ENCODE data around the gene TSTD1. TPM values are rescaled to one million over a fixed set of nuclear protein-coding genes. Genes with fewer than 3 reads are reported as not detected.
"Not testable (repeated sequence)": the region's sequence is repeated elsewhere in the genome, so short reads cannot be mapped to it uniquely, and the experiment has no call there.

Gene TSTD1
- total RNA-seq, 2 experiments from 2014 or later, result 70.2 to 77.7 TPM

GRCh38 chr1:161066694-161067093, 27.9 kb upstream of the TSTD1 start:
- ChIA-PET CTCF (interaction anchor here (0.7 to 1.8 kb wide), 3 partner anchors 24 to 99 kb away, joined by 4 to 6 read pairs (median 6); partner anchors contain the start of gene PPOX), POLR2A (interaction anchor here (0.6 to 2.1 kb wide), 5 partner anchors 21 to 50 kb away, joined by 3 to 10 read pairs (median 3); partner anchors contain the start of gene USF1)
- Mint-ChIP-seq H3K4me3 (peak overlapping the region; percentile 97), H3K4me1 (ENCODE audit: low read depth) (peaks cover 61% of the 10 kb centered on the region), H3K27ac (peak overlapping the region; percentile 99), H3K36me3 (peaks cover 43% of the 10 kb centered on the region), H3K9me3 (peaks cover 2% of the 10 kb centered on the region), H3K27me3 (no peaks in the 10 kb centered on the region)
- intact Hi-C loops (cut with micrococcal nuclease), result loop anchor here (5.0 kb wide), 1 partner anchor 101 kb away; the partner anchor contains the start of gene PPOX
- peak; percentile 53 for DNase-seq

GRCh38 chr1:161065681-161066080, 26.9 kb upstream of the TSTD1 start:
- H3K4me3 Mint-ChIP-seq, H3K27me3 Mint-ChIP-seq, H3K9me3 Mint-ChIP-seq, DNase-seq: not testable (repeated sequence)
- intact Hi-C loops (cut with micrococcal nuclease), result loop anchor here (5.0 kb wide), 1 partner anchor 102 kb away; the partner anchor contains the start of gene PPOX
- H3K27ac Mint-ChIP-seq, result peak overlapping the region; percentile 76
- peaks cover 49% of the 10 kb centered on the region for H3K36me3 Mint-ChIP-seq
- CTCF ChIA-PET, result interaction anchor here (0.7 to 1.8 kb wide), 5 partner anchors 20 to 339 kb away, joined by 3 to 6 read pairs (median 4); partner anchors contain the start of genes KLHDC9, PPOX and USF1
- POLR2A ChIA-PET, result interaction anchor here (1.1 to 2.1 kb wide), 3 partner anchors 20 to 45 kb away, joined by 3 to 10 read pairs (median 4); partner anchors contain the start of genes F11R and USF1
- peaks cover 59% of the 10 kb centered on the region for H3K4me1 Mint-ChIP-seq (ENCODE audit: low read depth)

- Mint-ChIP-seq H3K4me3 (peak overlapping the region; percentile 31), H3K4me1 (ENCODE audit: low read depth) (peaks cover 66% of the 10 kb centered on the region), H3K27ac (peak overlapping the region; percentile 71), H3K36me3 (peaks cover 54% of the 10 kb centered on the region)
- not testable (repeated sequence) for H3K9me3 Mint-ChIP-seq, H3K27me3 Mint-ChIP-seq, DNase-seq
- intact Hi-C loops (cut with micrococcal nuclease), result loop anchor here (5.0 kb wide), 1 partner anchor 33 kb away; the partner anchor contains the start of gene KLHDC9
- POLR2A ChIA-PET, result interaction anchor here (1.0 kb wide), 1 partner anchor 18 kb away, joined by 6 read pairs; the partner anchor contains the start of gene USF1
- CTCF ChIA-PET, result interaction anchor here (0.7 kb wide), 1 partner anchor 39 kb away, joined by 4 read pairs; no protein-coding TSS in a partner anchor
Observed at GRCh38 chr1:161063936-161064335, 25.2 kb upstream of the TSTD1 start.

- intact Hi-C loops (cut with micrococcal nuclease), result loop anchor here (5.0 kb wide), 1 partner anchor 36 kb away; the partner anchor contains the start of gene KLHDC9
- H3K4me1 Mint-ChIP-seq (ENCODE audit: low read depth), result peaks cover 55% of the 10 kb centered on the region
- ChIA-PET CTCF (interaction anchor here (1.0 to 2.2 kb wide), 3 partner anchors 9 to 19 kb away, joined by 3 to 13 read pairs (median 4); partner anchors contain the start of gene ARHGAP30), POLR2A (interaction anchor here (0.6 to 2.8 kb wide), 3 partner anchors 8 to 18 kb away, joined by 5 to 17 read pairs (median 10); partner anchors contain the start of genes ARHGAP30 and USF1)
- no peak overlapping the region for H3K4me3 Mint-ChIP-seq
- H3K27ac Mint-ChIP-seq, result no peak overlapping the region
- H3K9me3 Mint-ChIP-seq, result no peaks in the 10 kb centered on the region
- DNase-seq, result no peak
- peaks cover 45% of the 10 kb centered on the region for H3K36me3 Mint-ChIP-seq
- H3K27me3 Mint-ChIP-seq, result no peaks in the 10 kb centered on the region
Observed at GRCh38 chr1:161061419-161061818, 22.7 kb upstream of the TSTD1 start.

- ChIA-PET CTCF (interaction anchor here (0.7 to 2.0 kb wide), 2 partner anchors 13 to 41 kb away, joined by 5 to 8 read pairs; partner anchors contain the start of gene USF1), POLR2A (interaction anchor here (1.0 to 2.8 kb wide), 4 partner anchors 9 to 42 kb away, joined by 3 to 17 read pairs (median 9); partner anchors contain the start of genes ARHGAP30 and USF1)
- peak overlapping the region; percentile 79 for H3K27ac Mint-ChIP-seq
- DNase-seq, result no peak
- no peaks in the 10 kb centered on the region for H3K9me3 Mint-ChIP-seq
- peaks cover 44% of the 10 kb centered on the region for H3K4me1 Mint-ChIP-seq (ENCODE audit: low read depth)
- intact Hi-C loops (cut with micrococcal nuclease), result no loop called here
- H3K4me3 Mint-ChIP-seq, result no peak overlapping the region
- no peaks in the 10 kb centered on the region for H3K27me3 Mint-ChIP-seq
- H3K36me3 Mint-ChIP-seq, result peaks cover 47% of the 10 kb centered on the region
Observed at GRCh38 chr1:161059293-161059692, 20.5 kb upstream of the TSTD1 start.

- Mint-ChIP-seq H3K36me3 (peaks cover 56% of the 10 kb centered on the region), H3K27me3 (no peaks in the 10 kb centered on the region), H3K4me1 (ENCODE audit: low read depth) (peaks cover 13% of the 10 kb centered on the region), H3K4me3 (no peak overlapping the region), H3K27ac (no peak overlapping the region), H3K9me3 (no peaks in the 10 kb centered on the region)
- ChIA-PET CTCF (interaction anchor here (0.9 to 1.1 kb wide), 3 partner anchors 9 to 16 kb away, joined by 3 to 5 read pairs (median 4); partner anchors contain the start of gene USF1), POLR2A (interaction anchor here (1.7 kb wide), 1 partner anchor 9 kb away, joined by 10 read pairs; the partner anchor contains the start of gene USF1)
- intact Hi-C loops (cut with micrococcal nuclease), result no loop called here
- DNase-seq, result no peak
Observed at GRCh38 chr1:161054805-161055204, 16.0 kb upstream of the TSTD1 start.

- Mint-ChIP-seq H3K27me3 (no peaks in the 10 kb centered on the region), H3K9me3 (no peaks in the 10 kb centered on the region), H3K4me1 (ENCODE audit: low read depth) (peaks cover 7% of the 10 kb centered on the region), H3K4me3 (no peak overlapping the region), H3K27ac (no peak overlapping the region), H3K36me3 (peaks cover 55% of the 10 kb centered on the region)
- POLR2A ChIA-PET, result interaction anchor here (1.7 kb wide), 1 partner anchor 8 kb away, joined by 10 read pairs; the partner anchor contains the start of gene USF1
- intact Hi-C loops (cut with micrococcal nuclease), result no loop called here
- CTCF ChIA-PET, result interaction anchor here (0.9 to 1.1 kb wide), 3 partner anchors 9 to 16 kb away, joined by 3 to 5 read pairs (median 4); partner anchors contain the start of gene USF1
- DNase-seq, result no peak
Observed at GRCh38 chr1:161054232-161054631, 15.5 kb upstream of the TSTD1 start.

- no peak overlapping the region for H3K4me3 Mint-ChIP-seq
- H3K36me3 Mint-ChIP-seq, result peaks cover 62% of the 10 kb centered on the region
- no peaks in the 10 kb centered on the region for H3K27me3 Mint-ChIP-seq
- intact Hi-C loops (cut with micrococcal nuclease), result no loop called here
- DNase-seq, result no peak
- peak overlapping the region; percentile 42 for H3K27ac Mint-ChIP-seq
- H3K4me1 Mint-ChIP-seq (ENCODE audit: low read depth), result peaks cover 6% of the 10 kb centered on the region
- H3K9me3 Mint-ChIP-seq, result no peaks in the 10 kb centered on the region
- ChIA-PET POLR2A (no interaction called here), CTCF (interaction anchor here (0.6 kb wide), 1 partner anchor 16 kb away, joined by 3 read pairs; no protein-coding TSS in a partner anchor)
Observed at GRCh38 chr1:161052899-161053298, 14.1 kb upstream of the TSTD1 start.

GRCh38 chr1:161051219-161051618, 12.5 kb upstream of the TSTD1 start:
- Mint-ChIP-seq H3K4me3 (no peak overlapping the region), H3K36me3 (peaks cover 62% of the 10 kb centered on the region), H3K4me1 (ENCODE audit: low read depth) (peaks cover 9% of the 10 kb centered on the region), H3K27me3 (no peaks in the 10 kb centered on the region), H3K9me3 (no peaks in the 10 kb centered on the region), H3K27ac (no peak overlapping the region)
- no peak for DNase-seq
- ChIA-PET CTCF (interaction anchor here (1.4 to 1.6 kb wide), 2 partner anchors 10 to 18 kb away, joined by 3 to 4 read pairs; no protein-coding TSS in a partner anchor), POLR2A (interaction anchor here (1.2 kb wide), 1 partner anchor 18 kb away, joined by 4 read pairs; the partner anchor contains the start of gene ARHGAP30)
- intact Hi-C loops (cut with micrococcal nuclease), result no loop called here

- ChIA-PET CTCF (no interaction called here), POLR2A (interaction anchor here (5.4 kb wide), 1 partner anchor 20 kb away, joined by 39 read pairs; the partner anchor contains the start of gene ARHGAP30)
- Mint-ChIP-seq H3K36me3 (peaks cover 62% of the 10 kb centered on the region), H3K9me3 (no peaks in the 10 kb centered on the region), H3K27me3 (no peaks in the 10 kb centered on the region), H3K4me3 (no peak overlapping the region), H3K4me1 (ENCODE audit: low read depth) (peaks cover 17% of the 10 kb centered on the region), H3K27ac (peak overlapping the region; percentile 2)
- intact Hi-C loops (cut with micrococcal nuclease), result loop anchor here (10.0 kb wide), 1 partner anchor 54 kb away; no protein-coding TSS in a partner anchor
- no peak for DNase-seq
Observed at GRCh38 chr1:161048949-161049722, 10.4 kb upstream of the TSTD1 start.

Data from activated CD4-positive, alpha-beta memory T cell treated with anti-CD3 and anti-CD28 coated beads for 36 hours (primary cell).